Fibroblast of the aortic adventitia (primary cell): Measurements from ENCODE around the gene TBC1D9B. TPM values are rescaled to one million over a fixed set of nuclear protein-coding genes. Genes with fewer than 3 reads are reported as not detected.

Experiments used
- DNase-seq: peaks from one replicate; pipeline ENCODE4 v3.0.0-alpha.2; 2010; ENCODE audit warnings: low read depth
- H3K4me3 ChIP-seq: 2 replicates; pipeline ENCODE4 v1.5.1; 2011; ENCODE audit warnings: low read depth, mild to moderate bottlenecking, control low read depth, low read length, moderate library complexity
- total RNA-seq: library from RNA; depleted of rRNA; stranded (reverse); fragments of >200 nt; gene quantifications from 2 replicates; pipeline ENCODE4 v1.2.3, GENCODE V29; 2012; ENCODE audit warnings: low replicate concordance
- TF ChIP-seq, protein P1 (sequence below): IDR thresholded peaks from 2 replicates; pipeline ENCODE4 v1.5.1; 2011; ENCODE audit warnings: mild to moderate bottlenecking, low read length, control low read depth, inconsistent platforms; ENCODE audit not compliant: insufficient read depth

Gene TBC1D9B
- total RNA-seq, 1 donor: 70.9 TPM

GRCh38 chr5:179866241-179867078 is 41.2 kb downstream of the TBC1D9B start:
- TF ChIP-seq, protein P1, sequence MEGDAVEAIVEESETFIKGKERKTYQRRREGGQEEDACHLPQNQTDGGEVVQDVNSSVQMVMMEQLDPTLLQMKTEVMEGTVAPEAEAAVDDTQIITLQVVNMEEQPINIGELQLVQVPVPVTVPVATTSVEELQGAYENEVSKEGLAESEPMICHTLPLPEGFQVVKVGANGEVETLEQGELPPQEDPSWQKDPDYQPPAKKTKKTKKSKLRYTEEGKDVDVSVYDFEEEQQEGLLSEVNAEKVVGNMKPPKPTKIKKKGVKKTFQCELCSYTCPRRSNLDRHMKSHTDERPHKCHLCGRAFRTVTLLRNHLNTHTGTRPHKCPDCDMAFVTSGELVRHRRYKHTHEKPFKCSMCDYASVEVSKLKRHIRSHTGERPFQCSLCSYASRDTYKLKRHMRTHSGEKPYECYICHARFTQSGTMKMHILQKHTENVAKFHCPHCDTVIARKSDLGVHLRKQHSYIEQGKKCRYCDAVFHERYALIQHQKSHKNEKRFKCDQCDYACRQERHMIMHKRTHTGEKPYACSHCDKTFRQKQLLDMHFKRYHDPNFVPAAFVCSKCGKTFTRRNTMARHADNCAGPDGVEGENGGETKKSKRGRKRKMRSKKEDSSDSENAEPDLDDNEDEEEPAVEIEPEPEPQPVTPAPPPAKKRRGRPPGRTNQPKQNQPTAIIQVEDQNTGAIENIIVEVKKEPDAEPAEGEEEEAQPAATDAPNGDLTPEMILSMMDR: no peak
- DNase-seq: no peak

DNA sequence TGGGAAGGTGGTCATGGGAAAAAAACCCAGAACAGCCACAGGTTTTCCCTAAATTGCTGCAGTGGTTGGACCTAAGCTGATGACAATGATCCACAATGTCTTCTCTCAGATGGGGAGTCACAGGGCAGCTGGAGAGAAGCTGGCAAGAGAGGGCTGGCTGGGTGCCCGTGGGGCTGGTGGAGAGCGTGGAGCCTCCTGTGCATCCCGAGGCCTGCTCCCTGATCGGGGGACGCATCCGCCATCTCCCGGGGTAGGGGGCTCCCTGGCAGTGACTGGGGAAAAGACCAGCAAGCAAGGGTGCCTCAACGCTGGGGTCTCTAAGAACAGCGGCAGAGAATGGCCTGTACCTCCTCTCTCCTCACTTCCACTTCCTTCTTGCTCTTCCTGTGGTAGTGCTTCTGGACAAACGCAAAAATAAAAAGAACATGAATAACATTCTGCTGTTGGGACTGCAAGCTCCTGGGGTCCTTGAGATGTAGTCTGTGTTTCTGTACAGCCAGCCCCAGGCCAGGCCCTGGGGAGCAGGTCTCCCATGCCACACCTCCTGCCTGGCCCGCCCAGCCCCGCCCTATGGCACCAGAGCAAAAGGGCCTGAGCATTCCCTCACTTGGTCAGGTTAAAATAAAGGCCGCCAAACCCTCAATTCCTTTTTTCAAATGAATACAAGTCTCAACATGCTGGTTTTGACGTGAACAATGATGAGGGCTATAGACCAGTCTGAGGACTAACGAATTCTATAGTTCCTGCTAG is 42.0 kb downstream of the TBC1D9B start:
- H3K4me3 ChIP-seq: no peak overlapping the region
- TF ChIP-seq, protein P1: no peak
- DNase-seq: no peak

More at GRCh38 chr5:179866241-179867078, 41.2 kb downstream of the TBC1D9B start:
- H3K4me3 ChIP-seq: no peak overlapping the region

GRCh38 chr5:179864686-179865085 is 43.0 kb downstream of the TBC1D9B start:
- H3K4me3 ChIP-seq: no peak overlapping the region
- no peak for DNase-seq
- TF ChIP-seq, protein P1: no peak

DNA sequence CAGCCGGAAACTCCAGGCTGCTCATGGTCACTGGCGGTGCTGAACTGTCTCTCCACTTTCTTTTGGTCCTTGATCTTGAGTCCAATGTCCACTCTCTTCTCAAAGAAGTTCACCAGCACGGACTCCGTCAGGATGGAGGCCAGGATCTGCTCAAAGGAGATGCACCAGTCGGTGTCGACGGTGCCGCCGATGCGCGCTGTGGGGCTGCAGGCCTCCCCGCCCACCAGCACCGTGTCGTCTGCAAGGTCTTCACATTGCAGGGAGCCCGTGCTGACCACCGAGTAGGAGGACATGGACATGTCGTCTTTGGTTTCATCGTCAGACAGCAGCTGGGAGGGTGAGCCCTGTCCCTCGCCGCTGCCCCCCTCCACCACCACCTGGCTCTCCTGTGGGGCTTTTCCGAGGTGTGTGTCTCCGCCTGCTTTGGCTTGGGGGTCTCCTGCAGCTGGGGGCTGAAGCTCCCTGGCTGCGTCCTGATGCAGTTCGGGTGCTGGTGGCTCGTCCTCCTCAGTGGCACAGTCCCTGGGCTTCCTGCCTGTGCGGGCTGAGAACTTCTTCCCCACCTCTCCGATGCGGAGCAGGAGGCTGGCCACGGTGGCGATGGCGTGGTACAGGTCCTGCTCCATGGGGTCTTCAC is 44.1 kb downstream of the TBC1D9B start:
- no peak overlapping the region for H3K4me3 ChIP-seq
- no peak for DNase-seq
- TF ChIP-seq, protein P1: no peak

DNA sequence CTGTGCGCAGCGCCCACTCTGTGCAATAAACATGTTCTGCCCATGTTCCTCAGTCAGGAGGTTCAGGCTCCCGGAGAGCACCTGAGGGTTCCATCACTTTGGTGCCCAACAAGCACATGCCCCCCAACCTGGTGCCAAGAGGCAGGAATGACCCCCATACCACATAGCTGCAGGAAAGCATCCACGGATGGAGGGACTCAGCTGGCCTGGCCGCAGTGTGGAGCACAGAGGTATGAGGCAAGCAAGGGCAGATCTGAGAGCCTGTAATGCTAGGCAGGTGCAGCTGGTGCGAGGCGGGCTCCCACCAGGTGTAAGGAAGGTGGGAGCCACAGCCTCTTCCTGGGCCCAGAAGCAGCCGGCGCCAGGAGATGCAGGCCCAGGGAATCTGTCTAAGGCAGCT is 44.8 kb downstream of the TBC1D9B start:
- no peak overlapping the region for H3K4me3 ChIP-seq
- TF ChIP-seq, protein P1: no peak
- no peak for DNase-seq

GRCh38 chr5:179862296-179862695 is 45.4 kb downstream of the TBC1D9B start:
- no peak overlapping the region for H3K4me3 ChIP-seq
- TF ChIP-seq, protein P1: no peak
- no peak for DNase-seq
